ENCODE data around the gene GJA5. TPM values are rescaled to one million over a fixed set of nuclear protein-coding genes. Genes with fewer than 3 reads are reported as not detected.
A peak's percentile ranks its signal among the peaks of the same experiment; 100 is the strongest.

Gene GJA5
- total RNA-seq, 1 experiment from 2014 or later, result 8.7 TPM

- BruUV-seq (replicated peaks), result no TSS peak
- Histone ChIP-seq H3K4me1 (replicated peaks; ENCODE audit: insufficient read depth) (peaks cover 41% of the 10 kb centered on the region), H3K27ac (no peak overlapping the region), H3K4me3 (no peak overlapping the region), H3F3A (ENCODE audit: insufficient read depth, low read depth) (peaks cover under 1% of the 10 kb centered on the region; the same call in 1 of the 2 replicates), H2AFZ (no peak overlapping the region), H4K20me1 (ENCODE audit: insufficient read depth) (no peaks in the 10 kb centered on the region), H3K79me2 (ENCODE audit: low read depth) (no peaks in the 10 kb centered on the region), H3K9me2 (ENCODE audit: insufficient read depth) (no peaks in the 10 kb centered on the region), H3K9me3 (ENCODE audit: insufficient read depth, low read depth) (no peaks in the 10 kb centered on the region), H3K27me3 (ENCODE audit: insufficient read depth, low read depth) (no peaks in the 10 kb centered on the region), H3K4me2 (no peak overlapping the region), H3K36me3 (ENCODE audit: low read depth) (no peaks in the 10 kb centered on the region)
- ChIA-PET CTCF (no interaction called here), POLR2A (ENCODE audit: unreplicated experiment) (interaction anchor here (0.7 kb wide), 1 partner anchor 153 kb away, joined by 3 read pairs; no protein-coding TSS in a partner anchor)
- peak in 1 of 2 experiments; percentile 37 for DNase-seq
- TF ChIP-seq EZH2 (IDR thresholded peaks at IDR 0.05; ENCODE audit: low read depth), result no peak
- TF ChIP-seq, protein P1, sequence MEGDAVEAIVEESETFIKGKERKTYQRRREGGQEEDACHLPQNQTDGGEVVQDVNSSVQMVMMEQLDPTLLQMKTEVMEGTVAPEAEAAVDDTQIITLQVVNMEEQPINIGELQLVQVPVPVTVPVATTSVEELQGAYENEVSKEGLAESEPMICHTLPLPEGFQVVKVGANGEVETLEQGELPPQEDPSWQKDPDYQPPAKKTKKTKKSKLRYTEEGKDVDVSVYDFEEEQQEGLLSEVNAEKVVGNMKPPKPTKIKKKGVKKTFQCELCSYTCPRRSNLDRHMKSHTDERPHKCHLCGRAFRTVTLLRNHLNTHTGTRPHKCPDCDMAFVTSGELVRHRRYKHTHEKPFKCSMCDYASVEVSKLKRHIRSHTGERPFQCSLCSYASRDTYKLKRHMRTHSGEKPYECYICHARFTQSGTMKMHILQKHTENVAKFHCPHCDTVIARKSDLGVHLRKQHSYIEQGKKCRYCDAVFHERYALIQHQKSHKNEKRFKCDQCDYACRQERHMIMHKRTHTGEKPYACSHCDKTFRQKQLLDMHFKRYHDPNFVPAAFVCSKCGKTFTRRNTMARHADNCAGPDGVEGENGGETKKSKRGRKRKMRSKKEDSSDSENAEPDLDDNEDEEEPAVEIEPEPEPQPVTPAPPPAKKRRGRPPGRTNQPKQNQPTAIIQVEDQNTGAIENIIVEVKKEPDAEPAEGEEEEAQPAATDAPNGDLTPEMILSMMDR (conservative IDR thresholded peaks at IDR 0.05), result no peak
- intact Hi-C loops (cut with micrococcal nuclease; ENCODE audit: unreplicated experiment), result no loop called here
These were observed 9.7 kb downstream of the GJA5 start for GRCh38 chr1:147750618-147751217.

- Histone ChIP-seq H3K4me1 (replicated peaks; ENCODE audit: insufficient read depth) (peaks cover 32% of the 10 kb centered on the region), H3K9me2 (ENCODE audit: insufficient read depth) (no peaks in the 10 kb centered on the region), H3F3A (ENCODE audit: insufficient read depth, low read depth) (no peaks in the 10 kb centered on the region; the same call in 1 of the 2 replicates), H3K4me2 (no peak overlapping the region), H3K36me3 (ENCODE audit: low read depth) (no peaks in the 10 kb centered on the region), H3K79me2 (ENCODE audit: low read depth) (no peaks in the 10 kb centered on the region), H4K20me1 (ENCODE audit: insufficient read depth) (no peaks in the 10 kb centered on the region), H2AFZ (no peak overlapping the region), H3K9me3 (ENCODE audit: insufficient read depth, low read depth) (no peaks in the 10 kb centered on the region), H3K27ac (no peak overlapping the region), H3K4me3 (no peak overlapping the region), H3K27me3 (ENCODE audit: insufficient read depth, low read depth) (no peaks in the 10 kb centered on the region)
- ChIA-PET CTCF (no interaction called here), POLR2A (ENCODE audit: unreplicated experiment) (no interaction called here)
- no TSS peak for BruUV-seq (replicated peaks)
- intact Hi-C loops (cut with micrococcal nuclease; ENCODE audit: unreplicated experiment), result no loop called here
- DNase-seq, result no peak
- TF ChIP-seq EZH2 (IDR thresholded peaks at IDR 0.05; ENCODE audit: low read depth), result no peak
- TF ChIP-seq, protein P1 (conservative IDR thresholded peaks at IDR 0.05), result no peak
These were observed 10.6 kb downstream of the GJA5 start for GRCh38 chr1:147749792-147750191.

GRCh38 chr1:147748676-147749350 is 11.6 kb downstream of the GJA5 start:
- DNase-seq, result no peak
- Histone ChIP-seq H3K4me3 (no peak overlapping the region), H3K9me3 (ENCODE audit: insufficient read depth, low read depth) (no peaks in the 10 kb centered on the region), H3K27me3 (ENCODE audit: insufficient read depth, low read depth) (no peaks in the 10 kb centered on the region), H3K79me2 (ENCODE audit: low read depth) (no peaks in the 10 kb centered on the region), H3K27ac (no peak overlapping the region), H3K4me2 (no peak overlapping the region), H3K4me1 (replicated peaks; ENCODE audit: insufficient read depth) (peaks cover 31% of the 10 kb centered on the region), H2AFZ (no peak overlapping the region), H3K9me2 (ENCODE audit: insufficient read depth) (no peaks in the 10 kb centered on the region), H3K36me3 (ENCODE audit: low read depth) (no peaks in the 10 kb centered on the region), H4K20me1 (ENCODE audit: insufficient read depth) (no peaks in the 10 kb centered on the region), H3F3A (ENCODE audit: insufficient read depth, low read depth) (no peaks in the 10 kb centered on the region; the same call in 1 of the 2 replicates)
- TF ChIP-seq, protein P1 (conservative IDR thresholded peaks at IDR 0.05), result no peak
- no peak for TF ChIP-seq EZH2 (IDR thresholded peaks at IDR 0.05; ENCODE audit: low read depth)
- ChIA-PET POLR2A (ENCODE audit: unreplicated experiment) (no interaction called here), CTCF (no interaction called here)
- intact Hi-C loops (cut with micrococcal nuclease; ENCODE audit: unreplicated experiment), result no loop called here
- no TSS peak for BruUV-seq (replicated peaks)

Measured in PC-9 (cell line).